ENCODE results near the gene MYL7.
A peak's percentile ranks its signal among the peaks of the same experiment; 100 is the strongest.
"Not testable (repeated sequence)": the region's sequence is repeated elsewhere in the genome, so short reads cannot be mapped to it uniquely, and the experiment has no call there.

The MYL7 gene

DNA sequence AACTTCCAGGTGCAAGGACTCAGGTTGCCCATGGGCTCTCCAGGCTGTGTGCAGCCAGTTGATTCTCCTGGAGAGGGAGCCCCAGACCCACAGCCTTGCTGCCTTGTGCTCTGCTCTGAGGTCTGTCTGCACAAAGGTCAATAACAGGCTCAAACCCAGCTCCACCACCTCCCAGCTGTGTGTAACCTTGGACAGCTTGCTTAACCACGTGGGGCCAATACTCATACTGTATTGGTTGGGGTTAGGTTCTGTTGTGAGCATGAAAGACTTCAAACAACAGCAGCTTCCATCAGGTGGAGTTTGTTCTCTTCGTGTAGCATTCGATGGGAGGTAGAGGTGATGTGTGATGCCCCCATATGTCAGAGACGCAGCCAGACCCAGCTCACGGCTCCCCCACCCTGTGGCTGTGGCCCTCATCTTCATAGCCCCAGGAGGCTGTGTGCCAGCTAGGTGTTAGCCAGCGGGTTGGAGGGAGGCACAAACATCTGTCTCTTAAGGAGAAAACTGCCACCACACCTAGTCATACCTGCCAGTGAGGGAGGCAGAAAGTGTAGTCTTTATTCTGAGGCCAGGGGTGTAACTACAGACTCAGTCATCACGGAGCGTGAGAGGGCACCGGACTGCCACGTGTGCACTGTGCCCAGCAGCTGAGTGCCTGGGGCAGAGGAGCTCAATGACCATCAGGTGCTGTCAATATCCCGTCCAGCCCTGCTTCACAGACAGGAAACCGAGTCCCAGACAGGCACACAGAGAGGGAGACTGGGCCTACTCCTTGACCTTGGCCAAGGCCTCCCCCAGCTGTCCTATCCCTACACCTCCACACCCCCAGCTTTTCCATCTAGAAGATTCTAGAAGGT is 9.7 kb downstream of the MYL7 start:
- no peak for DNase-seq (ENCODE audit: low read depth, low spot score)

DNA sequence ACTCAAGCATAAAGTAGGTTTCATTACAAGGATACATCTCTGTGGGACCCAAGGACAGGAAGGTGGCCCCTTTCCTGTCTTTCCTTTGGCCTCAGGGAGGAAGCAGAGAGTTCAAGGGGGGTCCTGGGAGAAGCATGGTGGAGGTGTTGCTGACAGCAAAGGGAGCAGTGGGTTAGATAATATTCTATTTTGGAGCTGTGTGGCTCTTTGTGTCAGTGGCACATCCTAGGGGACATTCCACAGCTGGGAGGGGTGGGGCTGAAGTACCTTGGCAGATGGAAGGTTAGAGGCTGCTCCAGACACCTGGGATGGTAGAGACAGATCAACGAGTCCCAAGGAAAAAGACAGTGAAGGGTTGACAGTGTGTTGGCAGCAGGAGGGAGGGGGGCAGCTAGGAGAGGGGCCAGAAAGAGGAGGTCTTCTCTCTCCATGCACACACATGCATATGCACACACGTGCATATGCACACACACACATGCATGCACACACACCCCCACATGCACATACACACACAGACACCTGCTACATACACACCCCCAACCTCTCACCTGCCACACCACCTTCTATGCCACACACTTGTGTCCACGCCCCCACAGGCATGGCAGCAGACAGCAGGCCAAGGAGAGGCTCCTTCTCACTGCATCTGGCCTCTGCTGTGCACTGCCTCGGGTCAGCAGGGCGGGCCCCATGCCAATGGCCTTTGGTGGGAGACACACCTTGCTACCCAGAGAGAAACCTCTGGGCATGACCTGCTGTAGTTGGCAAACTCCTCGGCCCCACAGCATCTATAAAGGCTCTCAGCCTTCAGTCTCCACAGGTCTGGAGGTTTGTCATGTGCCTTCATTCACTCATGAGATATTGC is 12.2 kb downstream of the MYL7 start:
- no peak for DNase-seq (ENCODE audit: low read depth, low spot score)

DNA sequence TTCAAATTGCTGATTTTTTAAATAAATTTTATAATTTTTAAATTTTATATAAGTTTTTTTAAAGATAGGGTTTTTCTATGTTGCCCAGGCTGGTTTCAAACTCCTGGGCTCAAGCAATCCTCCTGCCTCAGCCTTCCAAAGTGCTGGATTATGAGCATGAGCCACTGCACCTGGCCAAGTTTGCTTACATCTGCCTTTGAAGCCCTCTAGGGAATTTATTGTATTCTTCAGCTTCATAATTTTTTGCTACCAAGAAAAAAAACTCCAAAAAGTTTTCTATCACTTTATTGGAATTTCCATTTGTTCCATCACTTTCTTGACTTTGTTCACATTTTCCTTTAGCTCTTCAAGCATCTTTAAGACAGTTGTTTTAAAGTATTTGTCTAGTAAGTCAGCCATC is 14.0 kb downstream of the MYL7 start:
- DNase-seq (ENCODE audit: low read depth, low spot score), result no peak

DNA sequence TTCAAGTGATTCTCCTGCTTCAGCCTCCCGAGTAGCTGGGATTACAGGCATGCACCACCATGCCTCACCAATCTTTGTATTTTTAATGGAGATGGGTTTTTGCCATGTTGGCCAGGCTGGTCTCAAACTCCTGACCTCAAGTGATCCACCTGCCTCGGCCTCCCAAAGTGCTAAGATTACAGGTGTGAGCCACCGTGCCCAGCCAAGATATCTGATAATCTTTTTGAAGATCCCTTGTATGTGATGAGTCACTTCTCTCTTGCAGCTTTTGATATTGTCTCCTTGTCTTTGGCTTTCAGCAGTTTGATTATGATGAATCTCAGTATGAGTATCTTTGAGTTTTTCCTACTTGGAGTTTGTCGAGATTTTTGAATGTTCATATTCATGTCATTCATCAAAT is 14.6 kb downstream of the MYL7 start:
- DNase-seq (ENCODE audit: low read depth, low spot score), result not testable (repeated sequence)

DNA sequence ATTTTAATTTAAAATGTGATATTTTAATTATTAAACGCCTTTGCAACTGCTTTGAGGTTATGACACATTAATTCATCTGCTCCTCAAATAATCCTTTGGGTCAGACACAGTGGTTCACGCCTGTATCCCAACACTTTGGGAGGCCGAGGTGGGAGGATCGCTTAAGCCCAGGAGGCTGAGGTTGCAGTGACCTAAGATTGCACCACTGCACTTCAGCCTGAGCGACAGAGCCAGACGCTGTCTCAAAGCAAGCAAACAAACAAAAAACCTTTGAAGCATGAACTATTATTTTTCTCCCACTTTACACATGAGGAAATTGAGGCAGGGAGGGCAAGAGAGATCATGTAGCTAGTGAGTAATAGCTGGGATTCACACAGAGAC is 16.3 kb downstream of the MYL7 start:
- no peak for DNase-seq (ENCODE audit: low read depth, low spot score)

DNA sequence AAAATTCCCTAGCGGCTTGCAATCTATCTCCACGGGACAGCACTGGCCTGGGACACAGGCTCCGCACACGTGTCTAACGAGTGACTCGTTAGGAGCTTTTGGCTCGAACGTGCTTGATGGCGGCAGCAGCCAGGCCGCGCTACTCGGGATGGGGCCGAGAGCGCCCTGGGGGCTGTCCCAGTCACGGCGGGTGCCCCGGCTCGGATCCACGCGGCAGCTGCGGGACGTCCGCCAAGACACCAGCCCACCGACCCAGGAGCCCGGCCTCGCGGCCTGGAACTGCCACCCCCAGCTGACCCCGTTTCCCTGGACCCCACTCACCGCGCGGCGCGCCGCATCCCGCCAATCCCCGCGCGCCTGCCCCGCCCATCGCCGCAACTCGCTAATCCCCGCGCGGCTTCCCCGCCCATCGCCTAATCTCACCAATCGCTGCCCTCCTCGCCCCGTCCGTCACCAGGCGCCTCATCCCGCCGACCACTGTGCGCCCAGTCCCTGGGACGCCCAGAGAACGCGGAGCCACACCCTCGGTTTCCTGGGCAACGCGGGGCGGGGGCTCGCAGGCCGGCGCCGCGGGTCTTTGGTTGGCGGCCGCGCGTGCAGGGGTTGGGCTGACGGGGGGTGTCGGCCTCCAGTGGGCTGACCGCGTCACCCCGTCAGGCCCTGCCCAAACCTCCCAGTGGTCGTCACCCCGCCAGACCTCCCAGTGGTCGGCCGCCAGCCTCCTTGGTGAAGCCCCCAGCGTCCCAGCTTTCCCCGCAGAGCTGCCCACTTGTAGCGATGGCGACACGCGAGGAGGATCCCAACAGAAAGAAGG is 17.7 kb downstream of the MYL7 start, which contains the start of gene POLD2:
POLD2 (minus strand) TSS at position 359 of the 814 bp plus-strand sequence. CDS start 1,495 bp downstream, outside the sequence.
- DNase-seq (ENCODE audit: low read depth, low spot score), result peak; percentile 87

DNA sequence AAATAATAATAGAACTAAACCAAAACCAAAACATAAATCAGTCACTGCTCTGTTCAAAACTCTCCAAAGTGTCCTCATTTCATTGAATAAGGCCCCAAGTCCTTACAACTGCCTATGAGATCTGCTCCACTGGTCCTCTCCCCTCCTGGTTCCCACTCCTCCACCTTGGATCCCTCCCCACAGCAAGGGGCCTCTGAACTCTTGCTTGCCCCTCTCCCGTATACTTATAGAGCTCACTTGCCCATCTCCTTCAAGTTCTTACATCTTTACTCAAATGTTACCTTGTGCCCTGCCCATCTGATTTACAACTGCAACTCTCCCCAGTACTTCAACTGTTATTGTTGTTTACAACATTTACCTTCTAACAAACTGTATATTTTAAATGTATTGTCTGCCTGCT is 18.6 kb downstream of the MYL7 start:
- no peak for DNase-seq (ENCODE audit: low read depth, low spot score)

DNA sequence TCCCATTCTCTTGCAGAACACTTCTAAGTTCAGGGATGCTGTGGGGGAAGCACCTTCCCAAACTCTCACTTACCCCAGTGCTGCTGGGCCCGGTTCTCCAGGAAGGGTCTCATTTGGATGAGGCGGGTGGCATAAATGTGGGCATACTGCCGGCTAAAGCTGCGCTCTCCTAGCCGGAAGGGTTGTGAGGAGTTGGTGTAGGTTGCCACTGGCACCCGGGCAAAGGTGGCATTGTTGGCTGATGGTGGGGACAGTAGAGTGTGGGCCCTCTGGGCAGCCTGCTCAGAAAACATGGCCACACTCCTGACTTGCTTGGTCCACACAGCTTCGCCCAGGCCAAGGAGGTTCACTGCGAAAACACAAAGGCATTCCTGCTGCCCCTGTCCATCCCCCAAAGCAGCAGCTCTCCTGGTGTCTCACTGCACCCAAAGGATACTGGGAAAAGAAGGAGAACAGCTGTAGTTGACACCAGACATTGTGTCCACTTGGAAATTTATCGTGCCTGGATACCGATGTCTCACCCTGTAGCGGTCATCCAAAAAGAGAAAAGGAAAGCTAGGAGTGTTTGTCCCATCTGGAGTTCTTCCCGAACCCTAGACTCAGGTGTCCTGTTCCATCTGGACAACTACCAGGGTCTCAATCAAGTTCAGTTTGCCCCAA is 19.2 kb downstream of the MYL7 start:
- DNase-seq (ENCODE audit: low read depth, low spot score), result no peak

DNA sequence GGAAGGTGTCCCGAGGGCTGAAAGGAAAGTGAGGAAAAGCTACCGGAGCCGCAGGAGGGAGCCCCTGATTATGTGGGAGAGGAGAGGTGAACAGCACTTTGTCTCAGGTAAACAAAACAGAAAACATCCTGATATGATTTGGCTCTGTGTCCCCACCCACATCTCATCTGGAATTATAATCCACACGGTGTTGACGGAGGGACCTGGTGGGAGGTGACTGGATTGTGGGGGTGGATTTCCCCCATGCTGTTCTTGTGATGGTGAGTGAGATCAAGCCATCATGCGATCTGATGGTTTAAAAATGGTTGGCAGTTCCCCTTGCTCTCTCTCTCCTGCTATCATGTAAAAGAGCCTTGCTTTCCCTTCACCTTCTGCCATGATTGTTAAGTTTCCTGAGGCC is 20.7 kb downstream of the MYL7 start:
- DNase-seq (ENCODE audit: low read depth, low spot score), result no peak

DNA sequence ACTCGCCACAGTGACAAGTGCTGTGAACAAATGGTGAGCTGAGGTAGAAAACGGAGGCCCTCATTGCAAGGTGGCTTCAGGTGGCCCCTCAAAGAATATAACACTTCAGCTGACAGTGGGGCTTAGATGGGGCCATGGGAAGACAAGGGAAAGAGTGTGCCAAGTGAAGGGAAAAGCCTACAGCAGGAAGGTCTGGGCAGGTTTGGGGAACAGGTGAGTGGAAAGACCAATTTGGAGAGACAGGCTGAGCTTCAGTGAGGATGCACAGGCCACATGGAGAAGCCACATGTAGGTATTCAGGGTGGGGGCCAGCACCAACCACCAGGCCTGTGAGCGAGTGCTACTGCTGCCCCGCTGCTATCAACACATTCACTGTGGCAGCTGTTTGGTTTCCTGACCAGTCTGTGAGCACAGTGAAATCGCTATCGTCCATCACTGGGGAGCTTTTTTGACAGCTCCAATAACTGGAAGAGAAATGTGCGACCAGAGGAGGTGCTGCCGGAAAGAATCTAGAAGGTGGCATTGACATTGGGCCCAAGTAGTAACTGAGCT is 21.2 kb downstream of the MYL7 start:
- DNase-seq (ENCODE audit: low read depth, low spot score), result no peak

DNA sequence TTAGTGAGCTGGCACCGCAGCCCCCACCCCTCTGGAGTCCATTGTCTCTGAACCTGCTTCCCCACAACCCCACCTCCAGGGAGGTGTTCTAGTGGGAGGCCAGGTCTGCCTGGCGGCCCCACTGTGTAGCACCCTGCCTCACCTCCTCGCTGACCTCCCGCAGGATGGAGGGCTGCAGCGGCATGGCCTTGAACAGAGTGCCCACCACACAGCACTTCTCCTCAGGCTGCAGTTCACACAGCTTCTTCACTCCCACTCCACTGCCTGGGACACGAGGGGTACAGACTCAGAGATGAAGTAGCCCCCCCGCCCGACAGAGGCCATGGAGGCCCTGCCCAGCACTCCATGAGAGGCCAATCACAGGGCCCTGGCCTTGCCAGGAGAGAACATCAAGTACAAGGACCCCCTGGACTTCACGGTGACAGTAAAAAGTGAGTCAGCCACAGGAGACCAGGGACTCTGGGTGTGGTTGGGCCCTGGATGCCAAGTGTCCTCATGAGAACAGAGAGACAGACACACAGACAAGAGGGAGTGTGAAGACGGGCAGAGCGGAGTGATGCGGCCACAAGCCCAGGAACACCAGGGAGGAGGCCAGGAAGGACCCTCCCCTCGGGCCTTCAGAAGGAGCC is 23.2 kb downstream of the MYL7 start:
- no peak for DNase-seq (ENCODE audit: low read depth, low spot score)

DNA sequence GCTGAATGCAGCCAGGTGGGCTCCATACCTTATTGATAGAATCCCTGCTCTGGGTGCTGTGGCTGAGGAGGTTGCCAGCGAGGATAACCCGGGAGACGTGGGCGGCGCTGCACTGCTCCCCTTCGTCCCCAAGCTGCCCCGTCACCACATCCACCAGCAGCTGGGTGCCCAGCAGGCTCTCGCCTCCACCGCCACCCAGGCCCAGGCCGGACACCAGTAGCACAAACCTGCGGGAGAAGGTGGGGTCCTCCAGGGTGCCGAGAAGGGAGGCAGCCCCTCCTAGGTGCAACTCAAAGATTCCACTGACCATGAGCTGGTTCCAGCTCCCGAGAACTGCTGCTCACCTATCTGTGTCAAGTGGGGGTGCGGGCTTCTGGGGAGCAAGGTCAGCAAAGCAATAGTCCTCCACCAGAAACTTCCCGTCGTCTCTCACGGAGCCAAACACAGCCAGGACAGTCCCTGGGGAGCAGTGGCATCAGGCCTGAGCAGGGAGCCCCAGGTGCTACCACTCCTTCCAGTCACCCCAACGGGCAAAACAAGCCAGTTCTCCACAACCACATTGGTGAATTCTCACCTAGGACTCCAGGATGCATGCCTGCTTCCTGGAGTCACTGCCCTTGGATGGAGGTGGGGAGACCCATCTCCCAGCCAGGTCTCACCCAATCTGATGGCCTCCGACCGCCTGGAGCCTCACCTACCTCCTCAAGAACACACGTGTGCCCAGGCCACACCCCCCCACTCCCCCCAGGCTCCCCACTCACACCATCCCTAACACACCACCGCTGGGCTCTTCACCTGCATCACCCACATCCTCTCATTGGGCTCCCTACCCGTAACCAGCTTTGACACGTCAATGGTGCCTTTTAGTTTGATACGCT is 24.1 kb downstream of the MYL7 start:
- DNase-seq (ENCODE audit: low read depth, low spot score), result no peak

DNA sequence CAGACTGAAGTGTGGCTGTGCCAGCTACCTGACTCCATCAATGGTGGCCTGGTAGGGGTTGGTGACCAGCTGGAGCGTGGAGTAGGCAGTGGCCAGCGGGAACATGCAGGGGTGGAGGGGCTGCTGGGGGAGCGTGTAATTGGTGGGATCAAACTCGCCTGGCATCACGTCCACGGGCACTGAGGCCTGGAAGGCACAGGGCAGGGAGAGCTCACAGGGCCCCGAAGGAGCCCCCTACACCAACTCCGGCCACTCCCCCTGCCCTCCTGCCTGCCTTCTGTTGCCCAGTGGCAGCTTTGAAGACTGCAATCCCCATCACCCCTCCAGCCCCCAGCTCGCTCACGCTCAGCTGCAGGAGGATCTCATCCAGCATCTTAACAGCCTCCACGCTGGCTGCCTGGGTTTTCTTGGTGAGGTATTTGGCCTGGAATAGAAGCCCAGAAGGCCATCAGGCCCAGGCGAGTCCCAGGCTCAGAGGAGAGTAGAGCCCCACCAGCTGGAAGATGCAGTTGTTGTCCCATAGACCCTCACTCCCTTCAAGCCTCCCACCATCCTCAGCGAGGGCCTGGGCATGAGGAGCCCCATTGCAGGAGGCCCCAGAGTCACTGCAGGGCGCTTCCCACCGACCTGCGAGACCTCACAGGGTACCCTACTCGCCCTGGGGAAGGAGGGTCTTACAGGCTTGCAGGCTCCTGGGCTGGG is 24.9 kb downstream of the MYL7 start:
- no peak for DNase-seq (ENCODE audit: low read depth, low spot score)

DNA sequence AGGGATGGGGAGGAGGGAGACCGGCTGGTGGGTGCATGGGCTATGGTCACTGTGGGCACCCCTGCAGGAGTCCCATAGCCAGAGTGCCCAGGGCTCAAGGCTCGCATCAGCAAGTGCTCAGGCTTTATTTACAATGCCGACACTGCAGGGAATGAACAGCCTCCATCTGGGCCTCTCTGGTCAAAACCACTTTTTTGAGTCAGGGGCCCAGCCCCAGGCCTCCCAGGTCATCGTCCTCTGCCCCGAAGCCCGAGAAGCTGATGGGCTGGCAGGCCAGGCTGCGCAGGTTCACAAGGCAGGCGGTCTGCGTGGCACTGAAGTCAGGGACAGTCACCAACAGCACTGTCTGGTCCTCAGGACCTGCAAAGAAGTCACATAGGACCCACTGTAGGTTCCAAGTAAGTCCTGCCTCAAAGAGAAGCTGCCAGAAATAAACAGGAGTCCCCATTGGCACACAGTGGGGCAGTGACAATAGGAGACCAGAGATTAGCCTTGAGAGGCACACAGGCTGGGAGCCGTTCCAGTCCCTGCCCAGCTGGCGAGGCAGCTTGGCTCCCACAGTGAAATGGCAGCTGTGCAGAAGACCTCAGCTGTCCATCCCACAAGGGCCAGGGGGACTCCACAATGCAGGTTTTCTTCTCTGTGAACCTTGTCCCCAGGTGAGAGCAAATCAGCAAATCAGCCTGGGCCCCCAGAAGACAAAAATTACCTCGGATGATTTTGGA is 26.4 kb downstream of the MYL7 start:
- no peak for DNase-seq (ENCODE audit: low read depth, low spot score)

DNA sequence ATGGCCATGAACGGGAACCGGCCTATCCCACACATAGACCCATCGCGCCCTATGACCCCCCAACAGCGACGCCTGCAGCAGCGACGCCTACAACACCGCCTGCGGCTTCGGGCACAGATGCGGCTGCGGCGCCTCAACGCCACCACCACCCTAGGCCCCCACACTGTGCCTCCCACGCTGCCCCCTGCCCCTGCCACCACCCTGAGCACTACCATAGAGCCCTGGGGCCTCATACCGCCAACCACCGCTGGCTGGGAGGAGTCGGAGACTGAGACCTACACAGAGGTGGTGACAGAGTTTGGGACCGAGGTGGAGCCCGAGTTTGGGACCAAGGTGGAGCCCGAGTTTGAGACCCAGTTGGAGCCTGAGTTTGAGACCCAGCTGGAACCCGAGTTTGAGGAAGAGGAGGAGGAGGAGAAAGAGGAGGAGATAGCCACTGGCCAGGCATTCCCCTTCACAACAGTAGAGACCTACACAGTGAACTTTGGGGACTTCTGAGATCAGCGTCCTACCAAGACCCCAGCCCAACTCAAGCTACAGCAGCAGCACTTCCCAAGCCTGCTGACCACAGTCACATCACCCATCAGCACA is 27.3 kb downstream of the MYL7 start:
- no peak for DNase-seq (ENCODE audit: low read depth, low spot score)

DNA sequence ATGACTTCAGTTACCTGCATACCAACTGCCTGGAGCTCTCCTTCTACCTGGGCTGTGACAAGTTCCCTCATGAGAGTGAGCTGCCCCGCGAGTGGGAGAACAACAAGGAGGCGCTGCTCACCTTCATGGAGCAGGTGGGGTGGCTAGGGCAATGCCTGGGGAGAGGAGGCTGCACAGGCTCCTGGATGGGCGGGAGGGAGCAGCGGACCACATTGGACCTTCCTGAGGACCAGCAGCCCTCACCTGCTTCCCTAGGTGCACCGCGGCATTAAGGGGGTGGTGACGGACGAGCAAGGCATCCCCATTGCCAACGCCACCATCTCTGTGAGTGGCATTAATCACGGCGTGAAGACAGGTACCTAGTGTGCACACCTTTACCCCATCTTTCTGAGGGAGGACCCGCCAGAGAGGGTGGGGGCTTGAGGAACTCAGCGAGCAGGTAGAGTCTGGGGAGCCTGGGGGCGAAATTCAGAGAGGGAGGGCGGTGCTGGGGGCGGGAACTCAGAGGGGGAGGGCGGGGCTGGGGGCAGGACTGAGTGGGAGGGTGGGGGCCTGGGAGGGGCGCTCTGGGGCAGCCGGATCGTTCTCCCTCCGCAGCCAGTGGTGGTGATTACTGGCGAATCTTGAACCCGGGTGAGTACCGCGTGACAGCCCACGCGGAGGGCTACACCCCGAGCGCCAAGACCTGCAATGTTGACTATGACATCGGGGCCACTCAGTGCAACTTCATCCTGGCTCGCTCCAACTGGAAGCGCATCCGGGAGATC is 28.0 kb downstream of the MYL7 start:
- no peak for DNase-seq (ENCODE audit: low read depth, low spot score)

Data from brain pericyte (primary cell).